GM12878 (cell line): ENCODE data around the gene ACER3. TPM values are rescaled to one million over a fixed set of nuclear protein-coding genes. Genes with fewer than 3 reads are reported as not detected.
A peak's percentile ranks its signal among the peaks of the same experiment; 100 is the strongest.

Experiments used
- ATAC-seq: fragments of 200-7000 bp; cut with Tn5 transposase; 3 replicates; pipeline ENCODE4 v1.9.1; 2020; ENCODE audit warnings: mild to moderate bottlenecking, moderate library complexity
- BruUV-seq: library from RNA; stranded (reverse); fragments of 400-500 nt; replicated peaks from 2 replicates; lab custom pipeline; 2021; lab: Mats Ljungman, UMichigan
- CTCF ChIA-PET: fragments of 300-600 bp; sonication (Branson Sonifier 250); formaldehyde crosslinking; extraction: SDS; loops from one replicate; lab custom pipeline; 2021; ENCODE audit warnings: inconsistent platforms; lab: Yijun Ruan, JAX
- POLR2A ChIA-PET: fragments of 350-600 bp; formaldehyde crosslinking; extraction: SDS; loops from one replicate; lab custom pipeline; 2021; ENCODE audit warnings: inconsistent platforms; lab: Charles Lee
- RAD21 ChIA-PET: fragments of 300-600 bp; sonication (Branson Sonifier 250); formaldehyde crosslinking; loops from one replicate; lab custom pipeline; 2023; ENCODE audit warnings: antibody characterized with exemption; ENCODE audit not compliant: unreplicated experiment; lab: Charles Lee
- SMC1A ChIA-PET: fragments of 300-600 bp; sonication (Branson Sonifier 250); formaldehyde crosslinking; loops from one replicate; lab custom pipeline; 2023; ENCODE audit not compliant: unreplicated experiment, uncharacterized antibody; lab: Charles Lee
- DNase-seq: peaks from one replicate; pipeline ENCODE4 v3.0.0-alpha.2; 2011; ENCODE audit warnings: low read depth, low spot score
- FAIRE-seq: peaks from 3 replicates; lab custom pipeline; 2011; peaks lifted over from hg19 to GRCh38; lab: Jason Lieb, UNC
- H2AFZ ChIP-seq: 2 replicates; pipeline ENCODE4 v1.6.0; 2011; ENCODE audit warnings: low read depth, low read length, control low read depth; ENCODE audit not compliant: control insufficient read depth
- H3K27ac ChIP-seq: 2 replicates; pipeline ENCODE4 v1.5.1; 2011; ENCODE audit warnings: control low read depth; ENCODE audit not compliant: control insufficient read depth, insufficient read depth
- H3K27me3 ChIP-seq, 2 experiments: replicated peaks in 1 of 2; 2 replicates each; pipeline versions ENCODE4 v1.6.0 to v1.6.1; 2011; ENCODE audit warnings: low read length in 1 of 2; ENCODE audit not compliant: control insufficient read depth in 2 of 2, insufficient read depth in 2 of 2
- H3K36me3 ChIP-seq, 2 experiments: 2 replicates each; pipeline ENCODE4 v1.5.1; 2011; ENCODE audit warnings: low read length in 1 of 2; ENCODE audit not compliant: control insufficient read depth in 2 of 2, insufficient read depth in 2 of 2
- H3K4me1 ChIP-seq: 2 replicates; pipeline ENCODE4 v1.6.1; 2011; ENCODE audit warnings: mild to moderate bottlenecking, low read length, moderate library complexity, mixed read lengths; ENCODE audit not compliant: control insufficient read depth, insufficient read depth
- H3K4me2 ChIP-seq: 2 replicates; pipeline ENCODE4 v1.6.0; 2011; ENCODE audit warnings: control low read depth; ENCODE audit not compliant: control insufficient read depth, insufficient read depth
- H3K4me3 ChIP-seq: fragments of 200-600 bp; sonication (generic); 2 replicates; pipeline ENCODE4 v1.5.1; 2016
- H3K79me2 ChIP-seq: 2 replicates; pipeline ENCODE4 v1.6.0; 2011; ENCODE audit warnings: low read length; ENCODE audit not compliant: control insufficient read depth, insufficient read depth
- H3K9ac ChIP-seq: 2 replicates; pipeline ENCODE4 v1.8.0; 2011; ENCODE audit warnings: low read length, control low read depth, mixed read lengths; ENCODE audit not compliant: control insufficient read depth, insufficient read depth
- H3K9me3 ChIP-seq: replicated peaks from 3 replicates; pipeline ENCODE4 v1.5.1; 2011; ENCODE audit warnings: mild to moderate bottlenecking, low read length; ENCODE audit not compliant: control insufficient read depth, insufficient read depth
- H4K20me1 ChIP-seq: 2 replicates; pipeline ENCODE4 v1.6.0; 2011; ENCODE audit not compliant: control insufficient read depth, insufficient read depth
- BCL3 ChIP-seq: IDR thresholded peaks from 2 replicates; pipeline ENCODE4 v1.6.1; 2011; ENCODE audit warnings: borderline replicate concordance, low read depth, mild to moderate bottlenecking, moderate library complexity, low read length; ENCODE audit not compliant: insufficient read depth, poor library complexity, severe bottlenecking
- IKZF2 ChIP-seq, 2 experiments: fragments of 450-650 bp; IDR thresholded peaks; 2 replicates each; pipeline ENCODE4 v1.6.1; 2017; ENCODE audit warnings: mild to moderate bottlenecking in 2 of 2, moderate library complexity in 2 of 2
- JUND ChIP-seq: IDR thresholded peaks from 2 replicates; pipeline ENCODE4 v1.6.1; 2012; ENCODE audit warnings: low read depth, mild to moderate bottlenecking, low read length, improper control_type of control experiment, moderate library complexity
- NRF1 ChIP-seq: conservative IDR thresholded peaks from 2 replicates; pipeline ENCODE4 v1.6.1; 2011; ENCODE audit warnings: mild to moderate bottlenecking, low read depth, low read length, improper control_type of control experiment
- POLR2AphosphoS5 ChIP-seq: IDR thresholded peaks from 2 replicates; pipeline ENCODE4 v1.6.1; 2011; ENCODE audit warnings: mild to moderate bottlenecking, low read length, inconsistent platforms
- RAD21 ChIP-seq: IDR thresholded peaks from 2 replicates; pipeline ENCODE4 v1.6.1; 2011; ENCODE audit warnings: mild to moderate bottlenecking, low read depth, low read length, moderate library complexity; ENCODE audit not compliant: insufficient read depth
- RBBP5 ChIP-seq: fragments of 200-600 bp; sonication (generic); conservative IDR thresholded peaks from 2 replicates; pipeline ENCODE4 v1.6.1; 2016
- STAT3 ChIP-seq: IDR thresholded peaks from 2 replicates; pipeline ENCODE4 v1.6.1; 2011; ENCODE audit warnings: low read depth, low read length, improper control_type of control experiment
- WGBS: methylation state at CpG from one replicate; pipeline ENCODE4 v1.1.6; 2016; ENCODE audit warnings: low lambda C conversion rate; ENCODE audit not compliant: insufficient replicate concordance, insufficient coverage; ENCODE audit errors: missing lambda C conversion rate; 5-methylcytosine and 5-hydroxymethylcytosine counted together
- in situ Hi-C: fragments of 300-500 bp; cut with MboI; formaldehyde crosslinking; loops from 9 replicates; pipeline ENCODE4 v1.14.3; 2018; ENCODE audit warnings: mixed read lengths
- intact Hi-C: fragments of 100-400 bp; cut with micrococcal nuclease; formaldehyde crosslinking; loops from one replicate; pipeline ENCODE4 v1.14.2; 2022; ENCODE audit not compliant: unreplicated experiment
- polyA plus RNA-seq, 11 experiments: library from polyadenylated mRNA; depleted of rRNA in 4 of 11; unstranded in 6 of 11; stranded (reverse) in 5 of 11; fragments of >200 nt; fragmentation: Nextera tagmentation in 4 of 11; fragmentation: Illumina TruSeq in 1 of 11; extraction: Ambion mirVana in 4 of 11; extraction: Trizol in 1 of 11; gene quantifications; 1 replicate in 1 of 11; 2 replicates in 10 of 11; pipeline versions ENCODE4 v1.2.1 to v1.2.3, GENCODE V29; 2011 to 2016; ENCODE audit warnings: inconsistent platforms in 2 of 11, missing spikeins in 2 of 11, low read depth in 1 of 11
- total RNA-seq, 4 experiments: library from RNA; depleted of rRNA in 3 of 4; stranded (reverse); fragments of >200 nt in 3 of 4; fragmentation: Illumina TruSeq in 1 of 4; extraction: Trizol in 1 of 4; gene quantifications; 2 replicates each; pipeline versions ENCODE4 v1.2.1 to v1.2.3, GENCODE V29; 2013 to 2021

The ACER3 gene
- total and polyA plus RNA-seq, 10 of the 15 experiments (the other 5 are each of a cell fraction or from before 2014, with no cell fraction given) = 2.8 to 17.4 (median 10.3) TPM

DNA sequence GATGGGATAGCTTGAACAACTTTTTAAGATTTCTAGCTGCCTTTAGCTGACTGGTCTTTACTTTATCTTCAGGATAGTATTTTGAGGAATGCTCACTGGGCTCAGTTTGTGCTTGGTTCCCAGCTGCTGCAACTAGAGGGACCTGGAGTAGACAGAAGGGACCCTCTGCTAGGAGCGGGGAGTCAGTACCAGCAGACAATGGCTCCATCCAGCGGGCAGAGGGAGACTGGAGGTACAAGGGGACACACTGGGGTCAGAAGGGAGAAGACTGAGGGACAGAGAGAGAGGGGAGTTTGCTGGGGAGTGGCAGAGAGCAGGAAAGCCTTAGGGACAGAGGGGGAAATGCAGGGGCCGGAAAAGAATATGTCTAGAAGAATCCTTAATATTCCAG, 22.0 kb upstream of the ACER3 start:
- Histone ChIP-seq H3K4me1 (no peaks in the 10 kb centered on the region), H3K79me2 (no peaks in the 10 kb centered on the region), H3K27me3 (peaks cover 0 to 1% of the 10 kb centered on the region in 2 experiments; a peak in 1 of 4 replicates), H3K4me2 (no peak overlapping the region), H3K36me3 (no peaks in the 10 kb centered on the region), H3K9ac (no peak overlapping the region), H3K27ac (no peak overlapping the region), H3K4me3 (no peak overlapping the region)
- intact Hi-C loops = no loop called here
- ATAC-seq (no peak), DNase-seq (no peak), FAIRE-seq (no peak)
- ChIA-PET POLR2A (no interaction called here), RAD21 (no interaction called here)
- in situ Hi-C loops = no loop called here
- BruUV-seq = no TSS peak
- no peak for TF ChIP-seq RBBP5
- no peak for TF ChIP-seq JUND
- no peak for TF ChIP-seq POLR2AphosphoS5
- TF ChIP-seq IKZF2 (IDR thresholded peaks at IDR 0.05) = no peak
- peak; percentile 33 for TF ChIP-seq RAD21
- TF ChIP-seq NRF1 = no peak
- no peak for TF ChIP-seq STAT3
- no peak for TF ChIP-seq BCL3
- TF ChIP-seq, all 136 proteins: peak for 1
- Histone ChIP-seq H3K9me3 (no peaks in the 10 kb centered on the region), H4K20me1 (no peaks in the 10 kb centered on the region), H2AFZ (no peak overlapping the region)
- ChIA-PET CTCF (interaction anchor here (0.7 to 1.5 kb wide), 2 partner anchors 78 to 80 kb away, joined by 3 read pairs; no protein-coding TSS in a partner anchor), SMC1A (no interaction called here)
- WGBS = 57% methylated on average over 3 of the region's 3 CpGs
